ENCODE data around the gene ITPR1.

GRCh38 chr3:4472312-4472711 lies 20.8 kb upstream of the ITPR1 start:
- TF ChIP-seq CTCF (IDR thresholded peaks at IDR 0.05) (no peak), POLR2A (IDR thresholded peaks at IDR 0.05) (no peak)

All from thyroid gland (tissue), 4 donors.